PC-3 (cell line): Measurements from ENCODE around the gene ADO.

Source experiments
- CTCF ChIP-seq: fragments of 300-600 bp; sonication (generic); conservative IDR thresholded peaks from 2 replicates; pipeline ENCODE4 v1.5.1; 2017; ENCODE audit warnings: antibody characterized with exemption, low read depth, mild to moderate bottlenecking, low read length
- EZH2 ChIP-seq: fragments of 300-600 bp; sonication (generic); IDR thresholded peaks from one replicate; pipeline ENCODE4 v1.6.1; 2017; ENCODE audit warnings: antibody characterized with exemption, mild to moderate bottlenecking, low read length; ENCODE audit not compliant: unreplicated experiment

- TF ChIP-seq CTCF = no peak
- TF ChIP-seq EZH2 = no peak
These were observed 38.8 kb upstream of the ADO start for GRCh38 chr10:62765726-62766125.
